TTC549 (cell line): ENCODE measurements around the gene NRN1.

Experiments used
- FAIRE-seq: peaks from 2 replicates; lab custom pipeline; 2012; peaks lifted over from hg19 to GRCh38; lab: Jason Lieb, UNC

Gene NRN1

GRCh38 chr6:6002005-6002847 lies 4.5 kb downstream of the NRN1 start:
- no peak for FAIRE-seq

GRCh38 chr6:6001443-6001842 lies 5.3 kb downstream of the NRN1 start:
- FAIRE-seq: no peak

GRCh38 chr6:5999688-6000608 lies 6.8 kb downstream of the NRN1 start:
- FAIRE-seq: no peak

GRCh38 chr6:5998711-5999687 lies 7.7 kb downstream of the NRN1 start:
- no peak for FAIRE-seq

- no peak for FAIRE-seq
These were observed 8.5 kb downstream of the NRN1 start for GRCh38 chr6:5998236-5998635.

GRCh38 chr6:5997420-5997987 lies 9.2 kb downstream of the NRN1 start:
- FAIRE-seq: no peak

- no peak for FAIRE-seq
These were observed 9.9 kb downstream of the NRN1 start for GRCh38 chr6:5996714-5997419.

GRCh38 chr6:5995949-5996713 lies 10.6 kb downstream of the NRN1 start:
- no peak for FAIRE-seq

GRCh38 chr6:5995658-5995948 lies 11.1 kb downstream of the NRN1 start:
- FAIRE-seq: no peak

- FAIRE-seq: no peak
These were observed 11.6 kb downstream of the NRN1 start for GRCh38 chr6:5994999-5995657.

- FAIRE-seq: no peak
These were observed 12.3 kb downstream of the NRN1 start for GRCh38 chr6:5994234-5994998.

- no peak for FAIRE-seq
These were observed 14.0 kb downstream of the NRN1 start for GRCh38 chr6:5992551-5993225.

GRCh38 chr6:5990786-5991185 lies 15.9 kb downstream of the NRN1 start:
- FAIRE-seq: no peak

GRCh38 chr6:5989141-5989723 lies 17.5 kb downstream of the NRN1 start:
- FAIRE-seq: no peak

GRCh38 chr6:5986861-5987260 lies 19.9 kb downstream of the NRN1 start:
- FAIRE-seq: no peak

- no peak for FAIRE-seq
These were observed 22.3 kb downstream of the NRN1 start for GRCh38 chr6:5984150-5985089.
